GM12878 (cell line): ENCODE data around the gene CYP1B1. TPM values are rescaled to one million over a fixed set of nuclear protein-coding genes. Genes with fewer than 3 reads are reported as not detected.

Source experiments
- ATAC-seq: fragments of 200-7000 bp; cut with Tn5 transposase; 3 replicates; pipeline ENCODE4 v1.9.1; 2020; ENCODE audit warnings: mild to moderate bottlenecking, moderate library complexity
- BruUV-seq: library from RNA; stranded (reverse); fragments of 400-500 nt; replicated peaks from 2 replicates; lab custom pipeline; 2021; lab: Mats Ljungman, UMichigan
- CTCF ChIA-PET: fragments of 300-600 bp; sonication (Branson Sonifier 250); formaldehyde crosslinking; extraction: SDS; loops from one replicate; lab custom pipeline; 2021; ENCODE audit warnings: inconsistent platforms; lab: Yijun Ruan, JAX
- POLR2A ChIA-PET: fragments of 350-600 bp; formaldehyde crosslinking; extraction: SDS; loops from one replicate; lab custom pipeline; 2021; ENCODE audit warnings: inconsistent platforms; lab: Charles Lee
- RAD21 ChIA-PET: fragments of 300-600 bp; sonication (Branson Sonifier 250); formaldehyde crosslinking; loops from one replicate; lab custom pipeline; 2023; ENCODE audit warnings: antibody characterized with exemption; ENCODE audit not compliant: unreplicated experiment; lab: Charles Lee
- SMC1A ChIA-PET: fragments of 300-600 bp; sonication (Branson Sonifier 250); formaldehyde crosslinking; loops from one replicate; lab custom pipeline; 2023; ENCODE audit not compliant: unreplicated experiment, uncharacterized antibody; lab: Charles Lee
- DNase-seq: peaks from one replicate; pipeline ENCODE4 v3.0.0-alpha.2; 2011; ENCODE audit warnings: low read depth, low spot score
- FAIRE-seq: peaks from 3 replicates; lab custom pipeline; 2011; peaks lifted over from hg19 to GRCh38; lab: Jason Lieb, UNC
- H2AFZ ChIP-seq: 2 replicates; pipeline ENCODE4 v1.6.0; 2011; ENCODE audit warnings: low read depth, low read length, control low read depth; ENCODE audit not compliant: control insufficient read depth
- H3K27ac ChIP-seq: 2 replicates; pipeline ENCODE4 v1.5.1; 2011; ENCODE audit warnings: control low read depth; ENCODE audit not compliant: control insufficient read depth, insufficient read depth
- H3K27me3 ChIP-seq, 2 experiments: replicated peaks in 1 of 2; 2 replicates each; pipeline versions ENCODE4 v1.6.0 to v1.6.1; 2011; ENCODE audit warnings: low read length in 1 of 2; ENCODE audit not compliant: control insufficient read depth in 2 of 2, insufficient read depth in 2 of 2
- H3K36me3 ChIP-seq, 2 experiments: 2 replicates each; pipeline ENCODE4 v1.5.1; 2011; ENCODE audit warnings: low read length in 1 of 2; ENCODE audit not compliant: control insufficient read depth in 2 of 2, insufficient read depth in 2 of 2
- H3K4me1 ChIP-seq: 2 replicates; pipeline ENCODE4 v1.6.1; 2011; ENCODE audit warnings: mild to moderate bottlenecking, low read length, moderate library complexity, mixed read lengths; ENCODE audit not compliant: control insufficient read depth, insufficient read depth
- H3K4me2 ChIP-seq: 2 replicates; pipeline ENCODE4 v1.6.0; 2011; ENCODE audit warnings: control low read depth; ENCODE audit not compliant: control insufficient read depth, insufficient read depth
- H3K4me3 ChIP-seq: fragments of 200-600 bp; sonication (generic); 2 replicates; pipeline ENCODE4 v1.5.1; 2016
- H3K79me2 ChIP-seq: 2 replicates; pipeline ENCODE4 v1.6.0; 2011; ENCODE audit warnings: low read length; ENCODE audit not compliant: control insufficient read depth, insufficient read depth
- H3K9ac ChIP-seq: 2 replicates; pipeline ENCODE4 v1.8.0; 2011; ENCODE audit warnings: low read length, control low read depth, mixed read lengths; ENCODE audit not compliant: control insufficient read depth, insufficient read depth
- H3K9me3 ChIP-seq: replicated peaks from 3 replicates; pipeline ENCODE4 v1.5.1; 2011; ENCODE audit warnings: mild to moderate bottlenecking, low read length; ENCODE audit not compliant: control insufficient read depth, insufficient read depth
- H4K20me1 ChIP-seq: 2 replicates; pipeline ENCODE4 v1.6.0; 2011; ENCODE audit not compliant: control insufficient read depth, insufficient read depth
- IRF4 ChIP-seq: IDR thresholded peaks from 2 replicates; pipeline ENCODE4 v1.6.1; 2011; ENCODE audit warnings: low read depth, low read length
- MEF2B ChIP-seq: fragments of 450-650 bp; IDR thresholded peaks from 2 replicates; pipeline ENCODE4 v1.6.1; 2018; ENCODE audit warnings: mild to moderate bottlenecking, moderate library complexity; ENCODE audit not compliant: partially characterized antibody, poor library complexity, severe bottlenecking
- MYC ChIP-seq: IDR thresholded peaks from 2 replicates; pipeline ENCODE4 v1.6.1; 2011; ENCODE audit warnings: mild to moderate bottlenecking, low read length, moderate library complexity, inconsistent platforms; ENCODE audit not compliant: insufficient read depth, insufficient replicate concordance, insufficient read length, severe bottlenecking
- NFIC ChIP-seq: IDR thresholded peaks from 2 replicates; pipeline ENCODE4 v1.6.1; 2012; ENCODE audit warnings: low read depth, mild to moderate bottlenecking, inconsistent platforms, low read length, moderate library complexity
- NR2F1 ChIP-seq: fragments of 450-650 bp; conservative IDR thresholded peaks from 2 replicates; pipeline ENCODE4 v1.6.1; 2017; ENCODE audit warnings: mild to moderate bottlenecking
- SIN3A ChIP-seq: IDR thresholded peaks from 2 replicates; pipeline ENCODE4 v1.6.1; 2012; ENCODE audit warnings: low read depth, low read length, improper control_type of control experiment
- SMAD1 ChIP-seq: fragments of 450-650 bp; IDR thresholded peaks from 2 replicates; pipeline ENCODE4 v1.6.1; 2018; ENCODE audit warnings: mild to moderate bottlenecking, low read depth; ENCODE audit not compliant: partially characterized antibody
- SMARCA5 ChIP-seq: fragments of 450-650 bp; IDR thresholded peaks from 2 replicates; pipeline ENCODE4 v1.6.1; 2017; ENCODE audit warnings: mild to moderate bottlenecking
- SPI1 ChIP-seq: IDR thresholded peaks from 2 replicates; pipeline ENCODE4 v1.6.1; 2011; ENCODE audit warnings: low read depth, mild to moderate bottlenecking, low read length, moderate library complexity, borderline replicate concordance; ENCODE audit not compliant: insufficient read depth
- SRF ChIP-seq, 2 experiments: IDR thresholded peaks; 2 replicates each; pipeline ENCODE4 v1.6.1; 2011; ENCODE audit warnings: low read depth in 2 of 2, low read length in 2 of 2, mild to moderate bottlenecking in 1 of 2, moderate library complexity in 1 of 2
- ZBED1 ChIP-seq: IDR thresholded peaks from 2 replicates; pipeline ENCODE4 v1.6.1; 2016; ENCODE audit warnings: borderline replicate concordance
- ZNF274 ChIP-seq: IDR thresholded peaks from one replicate; pipeline ENCODE4 v1.8.0; 2011; ENCODE audit not compliant: insufficient read length, insufficient read depth
- WGBS: methylation state at CpG from one replicate; pipeline ENCODE4 v1.1.6; 2016; ENCODE audit warnings: low lambda C conversion rate; ENCODE audit not compliant: insufficient replicate concordance, insufficient coverage; ENCODE audit errors: missing lambda C conversion rate; 5-methylcytosine and 5-hydroxymethylcytosine counted together
- in situ Hi-C: fragments of 300-500 bp; cut with MboI; formaldehyde crosslinking; loops from 9 replicates; pipeline ENCODE4 v1.14.3; 2018; ENCODE audit warnings: mixed read lengths
- intact Hi-C: fragments of 100-400 bp; cut with micrococcal nuclease; formaldehyde crosslinking; loops from one replicate; pipeline ENCODE4 v1.14.2; 2022; ENCODE audit not compliant: unreplicated experiment
- polyA plus RNA-seq, 11 experiments: library from polyadenylated mRNA; depleted of rRNA in 4 of 11; unstranded in 6 of 11; stranded (reverse) in 5 of 11; fragments of >200 nt; fragmentation: Nextera tagmentation in 4 of 11; fragmentation: Illumina TruSeq in 1 of 11; extraction: Ambion mirVana in 4 of 11; extraction: Trizol in 1 of 11; gene quantifications; 1 replicate in 1 of 11; 2 replicates in 10 of 11; pipeline versions ENCODE4 v1.2.1 to v1.2.3, GENCODE V29; 2011 to 2016; ENCODE audit warnings: inconsistent platforms in 2 of 11, missing spikeins in 2 of 11, low read depth in 1 of 11
- total RNA-seq, 4 experiments: library from RNA; depleted of rRNA in 3 of 4; stranded (reverse); fragments of >200 nt in 3 of 4; fragmentation: Illumina TruSeq in 1 of 4; extraction: Trizol in 1 of 4; gene quantifications; 2 replicates each; pipeline versions ENCODE4 v1.2.1 to v1.2.3, GENCODE V29; 2013 to 2021
- TF ChIP-seq, protein P1 (sequence below): fragments of 450-650 bp; IDR thresholded peaks from 2 replicates; pipeline ENCODE4 v1.6.1; 2017; ENCODE audit warnings: mild to moderate bottlenecking, low read depth, inconsistent platforms; ENCODE audit not compliant: poor library complexity, severe bottlenecking

Gene CYP1B1
- total and polyA plus RNA-seq, 10 of the 15 experiments (the other 5 are each of a cell fraction or from before 2014, with no cell fraction given): 0.35 to 29.7 (median 3.4) TPM

GRCh38 chr2:38120829-38121228 lies 44.9 kb upstream of the CYP1B1 start:
- Histone ChIP-seq H3K79me2 (no peaks in the 10 kb centered on the region), H4K20me1 (no peaks in the 10 kb centered on the region), H3K9me3 (no peaks in the 10 kb centered on the region; the same call in 2 of the 3 replicates), H3K4me2 (no peak overlapping the region), H3K36me3 (no peaks in the 10 kb centered on the region), H3K27me3 (no peaks in the 10 kb centered on the region), H3K4me3 (no peak overlapping the region), H3K4me1 (0 out of 2 replicates have a peak, but pooled peaks cover 4% of the 10 kb centered on the region), H3K27ac (no peak overlapping the region), H3K9ac (no peak overlapping the region), H2AFZ (no peak overlapping the region)
- TF ChIP-seq, protein P1, sequence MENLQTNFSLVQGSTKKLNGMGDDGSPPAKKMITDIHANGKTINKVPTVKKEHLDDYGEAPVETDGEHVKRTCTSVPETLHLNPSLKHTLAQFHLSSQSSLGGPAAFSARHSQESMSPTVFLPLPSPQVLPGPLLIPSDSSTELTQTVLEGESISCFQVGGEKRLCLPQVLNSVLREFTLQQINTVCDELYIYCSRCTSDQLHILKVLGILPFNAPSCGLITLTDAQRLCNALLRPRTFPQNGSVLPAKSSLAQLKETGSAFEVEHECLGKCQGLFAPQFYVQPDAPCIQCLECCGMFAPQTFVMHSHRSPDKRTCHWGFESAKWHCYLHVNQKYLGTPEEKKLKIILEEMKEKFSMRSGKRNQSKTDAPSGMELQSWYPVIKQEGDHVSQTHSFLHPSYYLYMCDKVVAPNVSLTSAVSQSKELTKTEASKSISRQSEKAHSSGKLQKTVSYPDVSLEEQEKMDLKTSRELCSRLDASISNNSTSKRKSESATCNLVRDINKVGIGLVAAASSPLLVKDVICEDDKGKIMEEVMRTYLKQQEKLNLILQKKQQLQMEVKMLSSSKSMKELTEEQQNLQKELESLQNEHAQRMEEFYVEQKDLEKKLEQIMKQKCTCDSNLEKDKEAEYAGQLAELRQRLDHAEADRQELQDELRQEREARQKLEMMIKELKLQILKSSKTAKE: no peak
- TF ChIP-seq SMARCA5: no peak
- no peak for TF ChIP-seq ZNF274
- TF ChIP-seq SPI1: no peak
- TF ChIP-seq SRF (IDR thresholded peaks at IDR 0.05; ENCODE audit: low read depth in 2 of 2, low read length in 2 of 2): no peak
- TF ChIP-seq IRF4: no peak
- no peak for TF ChIP-seq SMAD1
- no peak for TF ChIP-seq NFIC
- TF ChIP-seq ZBED1: no peak
- no peak for TF ChIP-seq MYC
- TF ChIP-seq MEF2B: no peak
- TF ChIP-seq NR2F1: no peak
- TF ChIP-seq SIN3A: no peak
- no TSS peak for BruUV-seq
- ChIA-PET RAD21 (interaction anchor here (1.2 to 1.3 kb wide), 2 partner anchors 154 to 157 kb away, joined by 4 to 5 read pairs; no protein-coding TSS in a partner anchor), CTCF (interaction anchor here (0.6 to 3.1 kb wide), 2 partner anchors 154 to 961 kb away, joined by 4 to 11 read pairs; no protein-coding TSS in a partner anchor), POLR2A (no interaction called here), SMC1A (interaction anchor here (0.6 kb wide), 1 partner anchor 452 kb away, joined by 4 read pairs; no protein-coding TSS in a partner anchor)
- in situ Hi-C loops (no loop called here), intact Hi-C loops (no loop called here)
- no peak for ATAC-seq
- FAIRE-seq: no peak
- 60% methylated on average over 5 of the region's 5 CpGs for WGBS
- DNase-seq: no peak
